ENCODE results near the gene PCDHB14. TPM values are rescaled to one million over a fixed set of nuclear protein-coding genes. Genes with fewer than 3 reads are reported as not detected.

The PCDHB14 gene
- total RNA-seq, 6 experiments from 2014 or later = 0.44 to 1.0 (median 0.86) TPM

DNA sequence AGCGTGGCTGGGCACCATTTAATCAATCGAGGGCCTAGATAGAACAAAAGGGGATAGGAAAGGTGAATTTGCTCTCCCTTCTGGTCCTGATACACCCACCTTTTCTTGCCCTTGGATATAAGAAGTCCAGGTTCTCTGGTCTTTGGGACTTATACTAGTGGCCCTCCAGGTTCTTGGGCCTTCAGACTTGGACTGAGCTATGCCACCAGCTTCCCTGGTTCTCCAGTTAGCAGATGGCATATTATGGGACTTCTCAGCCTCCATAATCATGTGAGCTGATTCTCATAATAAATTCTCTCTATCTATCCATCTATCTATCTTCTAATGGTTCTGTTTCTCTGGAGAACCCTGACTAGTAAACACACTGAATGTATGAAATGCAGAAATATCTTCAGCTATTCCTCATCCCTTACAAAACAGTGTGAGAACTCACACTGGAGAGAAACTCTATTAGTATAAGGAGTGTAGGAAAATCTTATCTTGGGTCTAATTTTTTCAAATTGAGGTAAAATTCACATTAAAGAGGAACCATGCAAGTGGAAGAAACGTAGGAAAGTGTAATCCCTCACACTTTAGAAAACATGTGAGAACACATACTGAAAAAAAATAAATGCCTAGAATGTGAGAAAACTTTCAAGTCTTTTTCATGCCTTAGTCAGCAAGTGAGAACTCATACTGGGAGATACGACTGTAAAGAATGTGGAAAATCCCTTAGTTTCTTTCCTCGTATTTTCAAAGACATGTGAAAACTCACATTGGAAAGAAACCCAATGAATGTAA, 37.5 kb downstream of the PCDHB14 start:
- Histone ChIP-seq H3K4me1 (no peaks in the 10 kb centered on the region), H3K9me3 (peaks cover 3 to 88% (median 52%) of the 10 kb centered on the region in 4 donors), H3K27me3 (no peaks in the 10 kb centered on the region), H3K4me3 (no peak overlapping the region), H3K27ac (no peak overlapping the region), H3K36me3 (no peaks in the 10 kb centered on the region)
- no peak for TF ChIP-seq POLR2A (IDR thresholded peaks at IDR 0.05)
- TF ChIP-seq, protein P1, sequence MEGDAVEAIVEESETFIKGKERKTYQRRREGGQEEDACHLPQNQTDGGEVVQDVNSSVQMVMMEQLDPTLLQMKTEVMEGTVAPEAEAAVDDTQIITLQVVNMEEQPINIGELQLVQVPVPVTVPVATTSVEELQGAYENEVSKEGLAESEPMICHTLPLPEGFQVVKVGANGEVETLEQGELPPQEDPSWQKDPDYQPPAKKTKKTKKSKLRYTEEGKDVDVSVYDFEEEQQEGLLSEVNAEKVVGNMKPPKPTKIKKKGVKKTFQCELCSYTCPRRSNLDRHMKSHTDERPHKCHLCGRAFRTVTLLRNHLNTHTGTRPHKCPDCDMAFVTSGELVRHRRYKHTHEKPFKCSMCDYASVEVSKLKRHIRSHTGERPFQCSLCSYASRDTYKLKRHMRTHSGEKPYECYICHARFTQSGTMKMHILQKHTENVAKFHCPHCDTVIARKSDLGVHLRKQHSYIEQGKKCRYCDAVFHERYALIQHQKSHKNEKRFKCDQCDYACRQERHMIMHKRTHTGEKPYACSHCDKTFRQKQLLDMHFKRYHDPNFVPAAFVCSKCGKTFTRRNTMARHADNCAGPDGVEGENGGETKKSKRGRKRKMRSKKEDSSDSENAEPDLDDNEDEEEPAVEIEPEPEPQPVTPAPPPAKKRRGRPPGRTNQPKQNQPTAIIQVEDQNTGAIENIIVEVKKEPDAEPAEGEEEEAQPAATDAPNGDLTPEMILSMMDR (IDR thresholded peaks at IDR 0.05) = no peak
- intact Hi-C loops (cut with DNase I) = no loop called here
- DNase-seq = no peak
- no peak for ATAC-seq
- WGBS (ENCODE audit: insufficient coverage, low coverage, low lambda C conversion rate, missing lambda C conversion rate) = 52% methylated on average over 4 of the region's 5 CpGs

DNA sequence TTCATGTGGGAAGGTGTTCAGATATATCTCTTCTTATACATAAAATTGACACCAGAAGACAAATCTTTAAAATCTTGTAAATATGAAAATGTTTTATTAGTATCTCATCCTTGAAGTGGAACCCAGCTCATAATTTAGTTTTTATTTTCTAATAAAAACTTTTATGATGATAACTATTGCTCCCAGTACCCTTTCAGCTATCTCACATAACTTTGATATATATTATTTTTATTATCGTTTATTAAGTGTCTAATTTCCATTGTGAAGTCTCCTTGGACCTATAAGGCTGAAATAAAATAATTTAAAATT, 38.0 kb downstream of the PCDHB14 start:
- 63% methylated on average over 1 of the region's 1 CpG for whole genome bisulfite sequencing (ENCODE audit: insufficient coverage, low coverage, low lambda C conversion rate, missing lambda C conversion rate)
- no peaks in the 10 kb centered on the region for H3K4me1 ChIP-seq
- intact Hi-C loops (cut with DNase I) = no loop called here
- H3K36me3 ChIP-seq = no peaks in the 10 kb centered on the region
- no peak overlapping the region for H3K4me3 ChIP-seq
- ATAC-seq (no peak), DNase-seq (no peak)
- peaks cover 3 to 84% (median 51%) of the 10 kb centered on the region in 4 donors for H3K9me3 ChIP-seq
- H3K27ac ChIP-seq = no peak overlapping the region
- no peak for TF ChIP-seq POLR2A (IDR thresholded peaks at IDR 0.05)
- TF ChIP-seq, protein P1 (IDR thresholded peaks at IDR 0.05) = no peak
- no peaks in the 10 kb centered on the region for H3K27me3 ChIP-seq

DNA sequence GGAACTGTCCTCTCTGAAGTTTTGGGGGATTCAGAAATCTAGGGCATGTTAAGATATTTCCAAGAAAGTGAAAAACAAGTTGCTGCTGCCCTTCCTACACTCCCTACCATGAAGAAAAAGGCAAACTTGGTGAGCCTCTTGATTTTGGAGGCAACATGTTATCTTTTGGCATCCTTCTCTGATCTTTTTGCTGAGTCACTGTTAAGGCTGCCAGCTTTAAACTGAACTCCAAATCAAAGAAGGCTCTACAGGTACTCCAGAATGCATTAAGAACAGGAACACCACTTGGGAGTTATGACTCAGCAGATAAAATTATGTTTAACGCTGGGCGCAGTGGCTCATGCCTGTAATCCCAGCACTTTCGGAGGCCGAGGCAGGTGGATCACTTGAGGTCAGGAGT, 46.1 kb downstream of the PCDHB14 start:
- H3K9me3 ChIP-seq = peaks cover 0 to 35% (median 12%) of the 10 kb centered on the region in 4 donors
- H3K4me3 ChIP-seq = no peak overlapping the region
- ATAC-seq = no peak
- no peak for DNase-seq
- no peak overlapping the region for H3K27ac ChIP-seq
- TF ChIP-seq POLR2A (IDR thresholded peaks at IDR 0.05) = no peak
- TF ChIP-seq, protein P1 (IDR thresholded peaks at IDR 0.05) = no peak
- intact Hi-C loops (cut with DNase I) = no loop called here
- H3K4me1 ChIP-seq = no peaks in the 10 kb centered on the region
- no peaks in the 10 kb centered on the region for H3K27me3 ChIP-seq
- H3K36me3 ChIP-seq = no peaks in the 10 kb centered on the region
- 85% methylated on average over 3 of the region's 4 CpGs for WGBS (ENCODE audit: insufficient coverage, low coverage, low lambda C conversion rate, missing lambda C conversion rate)

- peaks cover 0 to 28% (median 3%) of the 10 kb centered on the region in 4 donors for H3K9me3 ChIP-seq
- no peaks in the 10 kb centered on the region for H3K36me3 ChIP-seq
- TF ChIP-seq, protein P1 (IDR thresholded peaks at IDR 0.05) = no peak
- no peak for TF ChIP-seq POLR2A (IDR thresholded peaks at IDR 0.05)
- WGBS (ENCODE audit: insufficient coverage, low coverage, low lambda C conversion rate, missing lambda C conversion rate) = 38% methylated on average over 3 of the region's 3 CpGs
- intact Hi-C loops (cut with DNase I) = no loop called here
- H3K27me3 ChIP-seq = no peaks in the 10 kb centered on the region
- no peak overlapping the region for H3K4me3 ChIP-seq
- DNase-seq (no peak), ATAC-seq (no peak)
- no peaks in the 10 kb centered on the region for H3K4me1 ChIP-seq
- no peak overlapping the region for H3K27ac ChIP-seq
These were observed 49.8 kb downstream of the PCDHB14 start for GRCh38 chr5:141272906-141273305.

Other genes with a start within 250 kb of the PCDHB14 start
- not detected for gene PCDHB1, start 172.0 kb upstream of the PCDHB14 start, total RNA-seq
- under 1 TPM in 3 of 6 experiments, not detected in 3; 0.11 to 0.19 (median 0.14) TPM for gene PCDHB2, start 128.7 kb upstream of the PCDHB14 start, total RNA-seq
- under 1 TPM in 3 of 6 experiments, not detected in 3; 0.07 to 0.31 (median 0.30) TPM for gene PCDHB3, start 122.9 kb upstream of the PCDHB14 start, total RNA-seq
- gene PCDHB4, start 101.5 kb upstream of the PCDHB14 start, total RNA-seq = under 1 TPM; 0.10 to 0.35 (median 0.20) TPM
- 1 to 10 TPM in 1 of 6 experiments, under 1 TPM in 5; 0.18 to 1.2 (median 0.45) TPM for gene PCDHB5, start 88.1 kb upstream of the PCDHB14 start, total RNA-seq
- gene PCDHB6, start 73.3 kb upstream of the PCDHB14 start, total RNA-seq = under 1 TPM in 4 of 6 experiments, not detected in 2; 0.06 to 0.16 (median 0.12) TPM
- gene PCDHB7, start 50.7 kb upstream of the PCDHB14 start, total RNA-seq = under 1 TPM; 0.07 to 0.31 (median 0.13) TPM
- under 1 TPM in 4 of 6 experiments, not detected in 2; 0.12 to 0.49 (median 0.19) TPM for gene PCDHB8, start 45.6 kb upstream of the PCDHB14 start, total RNA-seq
- gene PCDHB16, start 41.0 kb upstream of the PCDHB14 start, total RNA-seq = under 1 TPM; 0.17 to 0.51 (median 0.34) TPM
- gene PCDHB9, start 36.2 kb upstream of the PCDHB14 start, total RNA-seq = under 1 TPM in 5 of 6 experiments, not detected in 1; 0.07 to 0.51 (median 0.21) TPM
- gene PCDHB10, start 31.0 kb upstream of the PCDHB14 start, total RNA-seq = under 1 TPM in 5 of 6 experiments, not detected in 1; 0.09 to 0.23 (median 0.12) TPM
- gene PCDHB11, start 23.7 kb upstream of the PCDHB14 start, total RNA-seq = under 1 TPM in 5 of 6 experiments, not detected in 1; 0.06 to 0.44 (median 0.19) TPM
- 1 to 10 TPM in 1 of 6 experiments, under 1 TPM in 4, not detected in 1; 0.27 to 1.1 (median 0.33) TPM for gene PCDHB12, start 14.6 kb upstream of the PCDHB14 start, total RNA-seq
- under 1 TPM; 0.25 to 1.00 (median 0.49) TPM for gene PCDHB13, start 9.4 kb upstream of the PCDHB14 start, total RNA-seq
- gene PCDHB15, start 22.1 kb downstream of the PCDHB14 start, total RNA-seq = under 1 TPM; 0.37 to 0.83 (median 0.63) TPM
- gene SLC25A2, start 80.7 kb downstream of the PCDHB14 start, total RNA-seq = under 1 TPM in 1 of 6 experiments, not detected in 5; 0.31 TPM
- gene TAF7, start 97.4 kb downstream of the PCDHB14 start, total RNA-seq = 10 to 100 TPM; 17.7 to 37.9 (median 22.3) TPM
- under 1 TPM in 5 of 6 experiments, not detected in 1; 0.04 to 0.18 (median 0.12) TPM for gene PCDHGA1, start 107.2 kb downstream of the PCDHB14 start, total RNA-seq
- under 1 TPM; 0.49 to 0.88 (median 0.57) TPM for gene PCDHGA2, start 115.4 kb downstream of the PCDHB14 start, total RNA-seq
- gene PCDHGA3, start 120.5 kb downstream of the PCDHB14 start, total RNA-seq = 1 to 10 TPM in 2 of 6 experiments, under 1 TPM in 4; 0.51 to 1.8 (median 0.76) TPM
- 1 to 10 TPM in 1 of 6 experiments, under 1 TPM in 5; 0.37 to 1.2 (median 0.52) TPM for gene PCDHGB1, start 126.8 kb downstream of the PCDHB14 start, total RNA-seq
- 1 to 10 TPM in 2 of 6 experiments, under 1 TPM in 4; 0.39 to 1.8 (median 0.73) TPM for gene PCDHGA4, start 131.7 kb downstream of the PCDHB14 start, total RNA-seq
- gene PCDHGB2, start 136.7 kb downstream of the PCDHB14 start, total RNA-seq = 1 to 10 TPM in 5 of 6 experiments, under 1 TPM in 1; 0.51 to 2.8 (median 1.4) TPM
- gene PCDHGA5, start 140.8 kb downstream of the PCDHB14 start, total RNA-seq = 1 to 10 TPM in 1 of 6 experiments, under 1 TPM in 5; 0.32 to 1.2 (median 0.57) TPM
- 1 to 10 TPM in 3 of 6 experiments, under 1 TPM in 3; 0.56 to 1.8 (median 1.2) TPM for gene PCDHGB3, start 146.9 kb downstream of the PCDHB14 start, total RNA-seq
- 1 to 10 TPM in 3 of 6 experiments, under 1 TPM in 3; 0.56 to 1.3 (median 0.89) TPM for gene PCDHGA6, start 150.5 kb downstream of the PCDHB14 start, total RNA-seq
- gene PCDHGA7, start 159.4 kb downstream of the PCDHB14 start, total RNA-seq = under 1 TPM; 0.37 to 0.99 (median 0.76) TPM
- gene PCDHGB4, start 164.4 kb downstream of the PCDHB14 start, total RNA-seq = 1 to 10 TPM; 1.6 to 5.5 (median 2.4) TPM
- gene PCDHGA8, start 169.3 kb downstream of the PCDHB14 start, total RNA-seq = under 1 TPM; 0.27 to 0.88 (median 0.50) TPM
- gene PCDHGB5, start 174.6 kb downstream of the PCDHB14 start, total RNA-seq = 1 to 10 TPM; 3.0 to 6.8 (median 4.0) TPM
- 1 to 10 TPM; 1.0 to 2.5 (median 1.3) TPM for gene PCDHGA9, start 179.4 kb downstream of the PCDHB14 start, total RNA-seq
- gene PCDHGB6, start 184.7 kb downstream of the PCDHB14 start, total RNA-seq = 1 to 10 TPM; 1.9 to 5.0 (median 2.9) TPM
- gene PCDHGA10, start 189.6 kb downstream of the PCDHB14 start, total RNA-seq = 1 to 10 TPM; 1.5 to 4.6 (median 2.8) TPM
- gene PCDHGB7, start 194.3 kb downstream of the PCDHB14 start, total RNA-seq = 1 to 10 TPM; 1.2 to 3.7 (median 2.7) TPM
- 1 to 10 TPM in 3 of 6 experiments, under 1 TPM in 3; 0.81 to 1.7 (median 1.1) TPM for gene PCDHGA11, start 197.7 kb downstream of the PCDHB14 start, total RNA-seq
- 1 to 10 TPM in 4 of 6 experiments, under 1 TPM in 2; 0.73 to 1.6 (median 1.3) TPM for gene PCDHGA12, start 207.2 kb downstream of the PCDHB14 start, total RNA-seq